Osteocyte (in vitro differentiated cells): ENCODE results near the gene PARP15. TPM values are rescaled to one million over a fixed set of nuclear protein-coding genes. Genes with fewer than 3 reads are reported as not detected.

Experiments used
- DNase-seq: peaks from one replicate; pipeline ENCODE4 v3.0.0; 2021; ENCODE audit warnings: mixed read lengths; ENCODE audit not compliant: unreplicated experiment; ENCODE audit errors: extremely low spot score
- H3K27ac Mint-ChIP-seq: one replicate; pipeline ENCODE4 v1.8.0; 2021; ENCODE audit warnings: mild to moderate bottlenecking, mixed read lengths; ENCODE audit not compliant: unreplicated experiment
- H3K27me3 Mint-ChIP-seq: one replicate; pipeline ENCODE4 v1.8.0; 2021; ENCODE audit warnings: mixed read lengths; ENCODE audit not compliant: unreplicated experiment
- H3K36me3 Mint-ChIP-seq: one replicate; pipeline ENCODE4 v1.8.0; 2021; ENCODE audit warnings: mixed read lengths; ENCODE audit not compliant: unreplicated experiment
- H3K4me1 Mint-ChIP-seq: one replicate; pipeline ENCODE4 v1.8.0; 2021; ENCODE audit warnings: mixed read lengths; ENCODE audit not compliant: unreplicated experiment
- H3K4me3 Mint-ChIP-seq: one replicate; pipeline ENCODE4 v1.8.0; 2021; ENCODE audit warnings: mild to moderate bottlenecking, moderate library complexity, mixed read lengths; ENCODE audit not compliant: unreplicated experiment
- H3K9me3 Mint-ChIP-seq: one replicate; pipeline ENCODE4 v1.8.0; 2021; ENCODE audit warnings: mixed read lengths; ENCODE audit not compliant: unreplicated experiment
- CTCF ChIP-seq: fragments of 200-600 bp; sonication (generic); IDR thresholded peaks from 2 replicates; pipeline ENCODE4 v1.5.0; 2021; ENCODE audit warnings: antibody characterized with exemption, mild to moderate bottlenecking, moderate library complexity
- total RNA-seq: library from RNA; stranded (reverse); gene quantifications from 2 replicates; pipeline ENCODE4 v1.2.1, GENCODE V29; 2021

The PARP15 gene
- total RNA-seq, 1 donor from 2014 or later = 0.08 TPM

DNA sequence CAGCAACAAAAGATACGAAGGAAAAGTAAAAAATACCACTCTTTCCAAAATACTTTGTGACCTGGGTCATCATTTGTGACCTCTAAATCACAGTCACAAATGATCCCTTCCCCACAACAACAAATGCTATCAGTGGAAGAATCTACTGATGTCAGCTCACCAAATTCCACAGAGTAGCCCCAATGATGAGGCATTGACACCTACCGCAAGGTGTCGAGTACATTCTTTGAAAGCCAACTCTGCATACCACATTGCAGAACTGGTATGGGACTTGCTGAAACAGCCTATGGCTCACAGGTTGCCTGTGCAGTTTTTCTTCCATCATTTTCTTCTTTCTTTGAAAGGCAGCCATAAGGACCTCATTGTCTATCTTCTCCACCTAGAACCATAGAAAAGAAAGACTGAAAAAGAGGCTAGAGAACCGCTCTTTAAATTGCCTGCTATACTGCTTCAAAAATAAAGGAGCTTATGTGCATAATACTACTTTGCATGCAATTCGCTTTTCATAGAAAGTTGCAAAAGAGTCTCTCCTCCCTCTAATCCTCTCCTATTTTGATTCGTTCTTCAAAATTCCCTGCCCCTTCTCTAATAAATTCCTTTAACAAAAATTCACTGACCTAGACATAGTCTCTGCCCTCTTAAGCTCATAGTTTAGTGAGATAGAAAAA lies 41.4 kb upstream of the PARP15 start:
- no peak overlapping the region for H3K27ac Mint-ChIP-seq
- peaks cover 69% of the 10 kb centered on the region for H3K36me3 Mint-ChIP-seq
- H3K4me1 Mint-ChIP-seq = peaks cover 3% of the 10 kb centered on the region
- H3K27me3 Mint-ChIP-seq = no peaks in the 10 kb centered on the region
- no peak for TF ChIP-seq CTCF
- DNase-seq = no peak
- no peak overlapping the region for H3K4me3 Mint-ChIP-seq
- H3K9me3 Mint-ChIP-seq = no peaks in the 10 kb centered on the region

GRCh38 chr3:122536632-122537001 lies 40.8 kb upstream of the PARP15 start:
- DNase-seq = no peak
- peaks cover 70% of the 10 kb centered on the region for H3K36me3 Mint-ChIP-seq
- H3K27ac Mint-ChIP-seq = no peak overlapping the region
- TF ChIP-seq CTCF = no peak
- H3K9me3 Mint-ChIP-seq = no peaks in the 10 kb centered on the region
- H3K4me1 Mint-ChIP-seq = peaks cover 3% of the 10 kb centered on the region
- H3K27me3 Mint-ChIP-seq = no peaks in the 10 kb centered on the region
- no peak overlapping the region for H3K4me3 Mint-ChIP-seq

- no peak for TF ChIP-seq CTCF
- Mint-ChIP-seq H3K9me3 (no peaks in the 10 kb centered on the region), H3K27ac (no peak overlapping the region), H3K4me3 (no peak overlapping the region), H3K36me3 (peaks cover 61% of the 10 kb centered on the region), H3K27me3 (no peaks in the 10 kb centered on the region), H3K4me1 (no peaks in the 10 kb centered on the region)
- no peak for DNase-seq
Measured at GRCh38 chr3:122538956-122539490, 38.4 kb upstream of the PARP15 start.

DNA sequence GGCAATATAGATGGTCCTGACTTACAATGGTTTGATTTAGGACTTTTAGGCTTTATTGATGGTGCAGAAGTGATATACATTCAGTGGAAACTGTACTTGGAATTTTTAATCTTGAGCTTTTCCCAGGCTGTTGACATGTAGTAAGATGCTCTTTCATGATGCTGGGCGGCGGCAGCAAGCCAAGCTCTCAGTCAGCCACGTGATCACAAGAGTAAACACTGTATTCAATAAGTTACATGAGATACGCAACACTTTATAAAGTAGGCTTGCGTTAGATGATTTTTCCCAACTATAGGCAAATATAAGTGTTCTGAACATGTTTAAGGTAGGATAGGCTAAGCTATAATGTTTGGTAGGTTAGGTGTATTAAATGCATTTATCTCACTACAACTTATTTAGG lies 31.3 kb upstream of the PARP15 start:
- no peaks in the 10 kb centered on the region for H3K27me3 Mint-ChIP-seq
- DNase-seq = no peak
- no peaks in the 10 kb centered on the region for H3K9me3 Mint-ChIP-seq
- H3K4me3 Mint-ChIP-seq = no peak overlapping the region
- H3K4me1 Mint-ChIP-seq = no peaks in the 10 kb centered on the region
- H3K27ac Mint-ChIP-seq = no peak overlapping the region
- peaks cover 56% of the 10 kb centered on the region for H3K36me3 Mint-ChIP-seq
- TF ChIP-seq CTCF = no peak

DNA sequence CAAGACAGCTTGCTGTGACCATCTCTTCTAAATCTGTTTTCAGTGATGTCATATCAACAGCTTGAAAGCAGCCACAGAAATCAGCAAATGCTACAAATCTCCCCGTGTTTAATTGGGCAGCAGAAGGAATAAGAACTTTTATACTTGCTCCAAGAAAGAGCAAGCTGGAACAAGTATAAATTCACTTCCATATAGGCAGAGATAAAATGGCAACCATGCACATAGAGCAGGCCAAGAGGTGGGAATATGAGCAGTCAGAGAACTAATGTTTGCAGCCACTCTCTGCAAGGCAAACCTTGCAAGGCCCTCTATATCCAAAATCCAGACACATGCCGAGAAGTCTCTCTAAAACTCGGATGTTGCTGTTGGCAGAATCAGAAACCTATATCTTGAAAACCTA lies 29.4 kb upstream of the PARP15 start:
- no peak for DNase-seq
- Mint-ChIP-seq H3K27ac (no peak overlapping the region), H3K36me3 (peaks cover 62% of the 10 kb centered on the region), H3K4me3 (no peak overlapping the region), H3K9me3 (no peaks in the 10 kb centered on the region), H3K4me1 (no peaks in the 10 kb centered on the region), H3K27me3 (no peaks in the 10 kb centered on the region)
- TF ChIP-seq CTCF = no peak
